Loucy (cell line): Measurements from ENCODE around the gene ZFPM1.

Experiments
- EZH2phosphoT487 ChIP-seq: fragments of 200-600 bp; IDR thresholded peaks from 2 replicates; pipeline ENCODE4 v1.6.1; 2018; ENCODE audit warnings: antibody characterized with exemption, mild to moderate bottlenecking, moderate library complexity, borderline replicate concordance
- TF ChIP-seq, protein P1 (sequence below): fragments of 200-600 bp; sonication (generic); conservative IDR thresholded peaks from 2 replicates; pipeline ENCODE4 v1.5.1; 2014; ENCODE audit warnings: mild to moderate bottlenecking, antibody characterized with exemption, low read length

DNA sequence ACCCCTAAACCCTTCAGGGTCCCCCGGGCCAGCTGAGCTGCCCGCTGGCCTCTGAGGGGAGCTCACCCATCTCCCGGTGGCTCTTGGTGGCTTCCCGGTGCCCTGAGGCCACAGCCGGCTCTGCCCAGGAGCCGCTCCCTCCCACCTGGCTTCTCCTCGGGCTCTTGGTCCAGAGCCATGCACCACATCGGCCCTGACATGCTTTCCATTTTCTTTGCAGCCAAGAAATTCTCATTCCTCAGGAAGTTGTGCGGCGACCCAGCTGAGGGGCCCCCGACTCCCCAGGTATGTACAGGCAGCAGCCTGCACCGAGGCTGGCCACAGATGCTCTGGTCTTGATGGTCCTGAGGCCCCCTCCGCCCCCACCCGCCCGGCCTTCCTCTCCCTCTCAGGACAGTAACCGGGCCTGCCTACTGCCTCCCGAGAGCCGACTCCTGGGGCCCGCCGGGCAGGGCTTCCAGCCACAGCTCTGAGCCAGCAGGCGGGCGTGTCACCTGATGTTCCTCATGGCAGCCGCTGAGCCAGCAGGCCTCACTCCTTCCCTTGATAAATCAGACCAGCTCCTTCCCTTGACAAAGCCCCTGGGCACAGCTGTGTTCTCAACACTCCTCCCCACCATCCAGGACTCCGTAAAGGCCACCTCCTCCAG is 28.4 kb upstream of the ZFPM1 start:
- TF ChIP-seq EZH2phosphoT487: no peak
- TF ChIP-seq, protein P1, sequence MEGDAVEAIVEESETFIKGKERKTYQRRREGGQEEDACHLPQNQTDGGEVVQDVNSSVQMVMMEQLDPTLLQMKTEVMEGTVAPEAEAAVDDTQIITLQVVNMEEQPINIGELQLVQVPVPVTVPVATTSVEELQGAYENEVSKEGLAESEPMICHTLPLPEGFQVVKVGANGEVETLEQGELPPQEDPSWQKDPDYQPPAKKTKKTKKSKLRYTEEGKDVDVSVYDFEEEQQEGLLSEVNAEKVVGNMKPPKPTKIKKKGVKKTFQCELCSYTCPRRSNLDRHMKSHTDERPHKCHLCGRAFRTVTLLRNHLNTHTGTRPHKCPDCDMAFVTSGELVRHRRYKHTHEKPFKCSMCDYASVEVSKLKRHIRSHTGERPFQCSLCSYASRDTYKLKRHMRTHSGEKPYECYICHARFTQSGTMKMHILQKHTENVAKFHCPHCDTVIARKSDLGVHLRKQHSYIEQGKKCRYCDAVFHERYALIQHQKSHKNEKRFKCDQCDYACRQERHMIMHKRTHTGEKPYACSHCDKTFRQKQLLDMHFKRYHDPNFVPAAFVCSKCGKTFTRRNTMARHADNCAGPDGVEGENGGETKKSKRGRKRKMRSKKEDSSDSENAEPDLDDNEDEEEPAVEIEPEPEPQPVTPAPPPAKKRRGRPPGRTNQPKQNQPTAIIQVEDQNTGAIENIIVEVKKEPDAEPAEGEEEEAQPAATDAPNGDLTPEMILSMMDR: no peak
